NB4 (cell line): Measurements from ENCODE around the gene ELMOD1.

Experiments
- POLR2A ChIP-seq: IDR thresholded peaks from 2 replicates; pipeline ENCODE4 v1.6.1; 2011; ENCODE audit warnings: mild to moderate bottlenecking; ENCODE audit not compliant: insufficient read length; ENCODE audit errors: extremely low read depth
- TF ChIP-seq, protein P1 (sequence below): IDR thresholded peaks from one replicate; pipeline ENCODE4 v1.5.1; 2012; ENCODE audit warnings: low read depth, low read length

- no peak for TF ChIP-seq POLR2A
- TF ChIP-seq, protein P1, sequence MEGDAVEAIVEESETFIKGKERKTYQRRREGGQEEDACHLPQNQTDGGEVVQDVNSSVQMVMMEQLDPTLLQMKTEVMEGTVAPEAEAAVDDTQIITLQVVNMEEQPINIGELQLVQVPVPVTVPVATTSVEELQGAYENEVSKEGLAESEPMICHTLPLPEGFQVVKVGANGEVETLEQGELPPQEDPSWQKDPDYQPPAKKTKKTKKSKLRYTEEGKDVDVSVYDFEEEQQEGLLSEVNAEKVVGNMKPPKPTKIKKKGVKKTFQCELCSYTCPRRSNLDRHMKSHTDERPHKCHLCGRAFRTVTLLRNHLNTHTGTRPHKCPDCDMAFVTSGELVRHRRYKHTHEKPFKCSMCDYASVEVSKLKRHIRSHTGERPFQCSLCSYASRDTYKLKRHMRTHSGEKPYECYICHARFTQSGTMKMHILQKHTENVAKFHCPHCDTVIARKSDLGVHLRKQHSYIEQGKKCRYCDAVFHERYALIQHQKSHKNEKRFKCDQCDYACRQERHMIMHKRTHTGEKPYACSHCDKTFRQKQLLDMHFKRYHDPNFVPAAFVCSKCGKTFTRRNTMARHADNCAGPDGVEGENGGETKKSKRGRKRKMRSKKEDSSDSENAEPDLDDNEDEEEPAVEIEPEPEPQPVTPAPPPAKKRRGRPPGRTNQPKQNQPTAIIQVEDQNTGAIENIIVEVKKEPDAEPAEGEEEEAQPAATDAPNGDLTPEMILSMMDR: no peak
These were observed 113.5 kb downstream of the ELMOD1 start for GRCh38 chr11:107704451-107704850.
